Cardiac fibroblast (primary cell): ENCODE data around the gene TUBGCP6.

Source experiments
- DNase-seq, 2 donors: peaks; one replicate each; pipeline versions ENCODE4 v3.0.0 to v3.0.0-alpha.2; 2010; ENCODE audit warnings: low read depth in 2 of 2
- H3K4me3 ChIP-seq, 2 donors: replicated peaks in 1 of 2; 1 replicate in 1 of 2; 2 replicates in 1 of 2; pipeline ENCODE4 v1.5.1; 2011; ENCODE audit warnings: low read depth in 2 of 2, low read length in 2 of 2, mild to moderate bottlenecking in 2 of 2, moderate library complexity in 1 of 2
- CTCF ChIP-seq: IDR thresholded peaks from one replicate; pipeline ENCODE4 v1.5.1; 2011; ENCODE audit warnings: low read depth, mild to moderate bottlenecking, low read length, inconsistent platforms

Gene TUBGCP6

GRCh38 chr22:50262973-50263617 is 18.3 kb upstream of the TUBGCP6 start:
- TF ChIP-seq CTCF, result no peak
- DNase-seq, result no peak
- H3K4me3 ChIP-seq, result no peak overlapping the region

- no peak overlapping the region for H3K4me3 ChIP-seq
- no peak for TF ChIP-seq CTCF
- DNase-seq, result no peak
Measured at GRCh38 chr22:50262460-50262911, 17.7 kb upstream of the TUBGCP6 start.

GRCh38 chr22:50261615-50262459 is 17.0 kb upstream of the TUBGCP6 start, which contains the start of gene MAPK12:
Gene MAPK12, minus strand, starts transcription at chr22:50261683. Its CDS starts 174 bp downstream, at chr22:50261509.
- DNase-seq, result peak in 1 of 2 donors; percentile 64
- H3K4me3 ChIP-seq, result peak within 1 kb of the TSS; percentile 63 to 72
- no peak for TF ChIP-seq CTCF

GRCh38 chr22:50260801-50261614 is 16.2 kb upstream of the TUBGCP6 start:
- H3K4me3 ChIP-seq, result peak overlapping the region; percentile 63 to 72

GRCh38 chr22:50260434-50260800 is 15.6 kb upstream of the TUBGCP6 start:
- TF ChIP-seq CTCF, result no peak
- H3K4me3 ChIP-seq, result peak overlapping the region; percentile 63 to 72
- no peak for DNase-seq

More at GRCh38 chr22:50260801-50261614, 16.2 kb upstream of the TUBGCP6 start:
- no peak for TF ChIP-seq CTCF
- DNase-seq, result peak; percentile 69 to 71

GRCh38 chr22:50259302-50259701 is 14.5 kb upstream of the TUBGCP6 start:
- DNase-seq, result no peak
- no peak overlapping the region for H3K4me3 ChIP-seq
- no peak for TF ChIP-seq CTCF
